Measurements from ENCODE around the gene PIEZO2.

DNA sequence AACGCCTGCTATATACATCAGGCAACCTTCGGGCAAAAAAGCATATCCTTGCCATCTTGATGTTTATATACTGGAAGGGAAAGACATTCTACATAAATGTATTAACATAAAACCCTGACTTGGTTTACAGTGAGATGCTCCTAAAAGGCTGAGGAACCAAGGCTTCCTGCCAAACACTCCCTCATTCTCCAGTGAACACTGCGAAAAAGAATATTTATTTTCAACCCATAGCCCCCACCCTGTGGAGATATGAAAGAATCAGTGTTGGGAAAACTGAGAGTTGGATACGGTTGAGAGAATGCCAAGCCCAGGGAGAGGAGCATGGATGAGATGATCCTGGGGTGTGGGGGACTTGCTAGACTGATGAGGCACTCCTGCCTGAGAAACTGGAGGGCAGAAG is 94.9 kb downstream of the PIEZO2 start:
- TF ChIP-seq, protein P1, sequence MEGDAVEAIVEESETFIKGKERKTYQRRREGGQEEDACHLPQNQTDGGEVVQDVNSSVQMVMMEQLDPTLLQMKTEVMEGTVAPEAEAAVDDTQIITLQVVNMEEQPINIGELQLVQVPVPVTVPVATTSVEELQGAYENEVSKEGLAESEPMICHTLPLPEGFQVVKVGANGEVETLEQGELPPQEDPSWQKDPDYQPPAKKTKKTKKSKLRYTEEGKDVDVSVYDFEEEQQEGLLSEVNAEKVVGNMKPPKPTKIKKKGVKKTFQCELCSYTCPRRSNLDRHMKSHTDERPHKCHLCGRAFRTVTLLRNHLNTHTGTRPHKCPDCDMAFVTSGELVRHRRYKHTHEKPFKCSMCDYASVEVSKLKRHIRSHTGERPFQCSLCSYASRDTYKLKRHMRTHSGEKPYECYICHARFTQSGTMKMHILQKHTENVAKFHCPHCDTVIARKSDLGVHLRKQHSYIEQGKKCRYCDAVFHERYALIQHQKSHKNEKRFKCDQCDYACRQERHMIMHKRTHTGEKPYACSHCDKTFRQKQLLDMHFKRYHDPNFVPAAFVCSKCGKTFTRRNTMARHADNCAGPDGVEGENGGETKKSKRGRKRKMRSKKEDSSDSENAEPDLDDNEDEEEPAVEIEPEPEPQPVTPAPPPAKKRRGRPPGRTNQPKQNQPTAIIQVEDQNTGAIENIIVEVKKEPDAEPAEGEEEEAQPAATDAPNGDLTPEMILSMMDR (IDR thresholded peaks at IDR 0.05) = no peak
- TF ChIP-seq EZH2 (IDR thresholded peaks at IDR 0.05; ENCODE audit: borderline replicate concordance, insufficient read depth, low read depth, low read length, poor library complexity, severe bottlenecking) = no peak

All from B cell (primary cell).